Motor neuron (in vitro differentiated cells): ENCODE data around the gene SCAP. TPM values are rescaled to one million over a fixed set of nuclear protein-coding genes. Genes with fewer than 3 reads are reported as not detected.
"Not testable (repeated sequence)": the region's sequence is repeated elsewhere in the genome, so short reads cannot be mapped to it uniquely, and the experiment has no call there.

ENCODE experiments used
- ATAC-seq, 8 experiments: fragments of 200-7000 bp; cut with Tn5 transposase; replicated peaks in 6 of 8; 2 replicates each; pipeline ENCODE4 v1.8.0; 2021; ENCODE audit warnings: mild to moderate bottlenecking in 8 of 8, moderate library complexity in 8 of 8
- H3K27ac ChIP-seq, 2 donors: fragments of 250-450 bp; sonication (Bioruptor Pico); 2 replicates each; pipeline ENCODE4 v1.9.0; 2021; ENCODE audit warnings: antibody characterized with exemption in 2 of 2, mild to moderate bottlenecking in 2 of 2, moderate library complexity in 1 of 2
- H3K4me1 ChIP-seq, 2 donors: fragments of 250-450 bp; sonication (Bioruptor Pico); replicated peaks in 1 of 2; 2 replicates each; pipeline ENCODE4 v1.6.1; 2021; ENCODE audit warnings: antibody characterized with exemption in 2 of 2, mild to moderate bottlenecking in 2 of 2, moderate library complexity in 1 of 2
- H3K4me3 ChIP-seq, 5 donors: fragments of 250-450 bp; sonication (Bioruptor Pico); 2 replicates each; pipeline ENCODE4 v1.9.0; 2021; ENCODE audit warnings: antibody characterized with exemption in 5 of 5, mild to moderate bottlenecking in 5 of 5, moderate library complexity in 4 of 5
- WGBS, 10 experiments: fragments of 450-650 bp; shearing (Covaris generic); methylation state at CpG; one replicate each; pipeline ENCODE4 v1.0.0; 2022; 5-methylcytosine and 5-hydroxymethylcytosine counted together
- in situ Hi-C, 9 experiments: fragments of 400-800 bp; cut with MboI; loops; one replicate each; pipeline ENCODE4 v1.15.0; 2021; ENCODE audit warnings: low sequenced_read_pairs in 9 of 9, low pct_unique_long_range_greater_than_20kb in 2 of 9; ENCODE audit not compliant: unreplicated experiment in 9 of 9
- total RNA-seq, 8 experiments: library from RNA; unstranded; fragments of 300-600 nt; gene quantifications; 2 replicates each; pipeline versions ENCODE4 v1.2.3 to v1.2.4, GENCODE V29; 2022

SCAP gene
- total RNA-seq, 8 experiments from 2014 or later, result 37.3 to 75.9 (median 48.8) TPM

GRCh38 chr3:47370887-47371697 is 104.6 kb downstream of the SCAP start:
- no peak overlapping the region for H3K4me3 ChIP-seq
- in situ Hi-C loops, result loop anchor here in 1 of 9 experiments (25.0 kb wide), 1 partner anchor 659 kb away; the partner anchor contains the start of genes PRSS50 and TMIE
- peak in 6 of 8 experiments; percentile 21 to 73 (median 34) for ATAC-seq
- H3K27ac ChIP-seq, result no peak overlapping the region
- WGBS, 10 experiments, result 8 to 75% (median 71%) methylated on average over 1 to 4 of the region's 13 CpGs; no CpG with 5 or more reads in 5 of the 10 experiments
- no peaks in the 10 kb centered on the region for H3K4me1 ChIP-seq

GRCh38 chr3:47370020-47370419 is 105.7 kb downstream of the SCAP start:
- WGBS, 10 experiments, result 20 to 100% (median 92%) methylated on average over 1 to 5 of the region's 8 CpGs; no CpG with 5 or more reads in 5 of the 10 experiments
- not testable (repeated sequence) for H3K4me1 ChIP-seq, H3K27ac ChIP-seq, H3K4me3 ChIP-seq
- ATAC-seq, result peak in 1 of 8 experiments; percentile 37
- in situ Hi-C loops, result loop anchor here in 1 of 9 experiments (25.0 kb wide), 1 partner anchor 658 kb away; the partner anchor contains the start of genes PRSS50 and TMIE

GRCh38 chr3:47367631-47368030 is 108.1 kb downstream of the SCAP start:
- in situ Hi-C loops, result loop anchor here in 1 of 9 experiments (25.0 kb wide), 1 partner anchor 655 kb away; the partner anchor contains the start of genes PRSS50 and TMIE
- WGBS, 10 experiments, result 77 to 100% (median 98%) methylated on average over 1 to 5 of the region's 7 CpGs; no CpG with 5 or more reads in 1 of the 10 experiments
- no peak for ATAC-seq

GRCh38 chr3:47366833-47367232 is 108.9 kb downstream of the SCAP start:
- Histone ChIP-seq H3K27ac (no peak overlapping the region), H3K4me3 (no peak overlapping the region), H3K4me1 (no peaks in the 10 kb centered on the region)
- no peak for ATAC-seq
- 93 to 100% (median 100%) methylated on average over 1 to 2 of the region's 2 CpGs; no CpG with 5 or more reads in 4 of the 10 experiments for WGBS, 10 experiments
- in situ Hi-C loops, result loop anchor here in 1 of 9 experiments (25.0 kb wide), 1 partner anchor 655 kb away; the partner anchor contains the start of genes PRSS50 and TMIE

More at GRCh38 chr3:47367631-47368030, 108.1 kb downstream of the SCAP start:
- Histone ChIP-seq H3K4me3 (no peak overlapping the region), H3K27ac (no peak overlapping the region), H3K4me1 (no peaks in the 10 kb centered on the region)

GRCh38 chr3:47365213-47366153 is 110.3 kb downstream of the SCAP start:
- in situ Hi-C loops, result loop anchor here in 1 of 9 experiments (25.0 kb wide), 1 partner anchor 653 kb away; the partner anchor contains the start of genes PRSS50 and TMIE
- peak in 3 of 8 experiments; percentile 70 to 86 (median 74) for ATAC-seq
- 4 to 92% (median 82%) methylated on average over 2 to 10 of the region's 11 CpGs for WGBS, 10 experiments
- Histone ChIP-seq H3K4me1 (no peaks in the 10 kb centered on the region), H3K27ac (no peak overlapping the region), H3K4me3 (no peak overlapping the region)

Other genes starting within 250 kb of the SCAP start
- 10 to 100 TPM in 2 of 8 experiments, 1 to 10 TPM in 6; 3.5 to 58.5 (median 9.5) TPM for gene KIF9, start 193.1 kb downstream of the SCAP start, total RNA-seq
- 10 to 100 TPM; 13.9 to 30.7 (median 18.1) TPM for gene KLHL18, start 193.0 kb downstream of the SCAP start, total RNA-seq
- gene PTPN23, start 94.9 kb downstream of the SCAP start, total RNA-seq, result 10 to 100 TPM in 4 of 8 experiments, 1 to 10 TPM in 4; 6.8 to 23.0 (median 9.3) TPM
- 10 to 100 TPM; 23.6 to 50.6 (median 37.8) TPM for gene ELP6, start 37.8 kb upstream of the SCAP start, total RNA-seq
- 10 to 100 TPM in 5 of 8 experiments, 1 to 10 TPM in 1, under 1 TPM in 2; 0.66 to 53.7 (median 15.6) TPM for gene CSPG5, start 102.9 kb upstream of the SCAP start, total RNA-seq